CD14-positive monocyte (primary cell): ENCODE data around the gene RAB11FIP4. TPM values are rescaled to one million over a fixed set of nuclear protein-coding genes. Genes with fewer than 3 reads are reported as not detected.

Experiments
- DNase-seq, 3 donors: peaks; one replicate each; pipeline ENCODE4 v3.0.0-alpha.2; 2011 to 2022
- H2AFZ ChIP-seq: 2 replicates; pipeline ENCODE4 v1.6.0; 2012; ENCODE audit warnings: mild to moderate bottlenecking, low read depth, low read length, inconsistent platforms; ENCODE audit not compliant: insufficient read depth, poor library complexity, severe bottlenecking
- H3K27ac ChIP-seq, 2 donors: 1 replicate in 1 of 2; 2 replicates in 1 of 2; pipeline ENCODE4 v1.5.1; 2012 to 2013; ENCODE audit warnings: low read length in 2 of 2, control low read depth in 1 of 2, inconsistent platforms in 1 of 2, low read depth in 1 of 2, mild to moderate bottlenecking in 1 of 2
- H3K27me3 ChIP-seq, 2 donors: one replicate each; pipeline versions ENCODE4 v1.6.0 to v1.6.1; 2011 to 2013; ENCODE audit warnings: low read length in 2 of 2; ENCODE audit not compliant: control insufficient read depth in 2 of 2, insufficient read depth in 2 of 2
- H3K36me3 ChIP-seq, 2 donors: replicated peaks in 1 of 2; 1 replicate in 1 of 2; 2 replicates in 1 of 2; pipeline versions ENCODE4 v1.5.1 to v1.6.1; 2012 to 2013; ENCODE audit warnings: low read length in 2 of 2, control low read depth in 1 of 2, inconsistent platforms in 1 of 2, mild to moderate bottlenecking in 1 of 2; ENCODE audit not compliant: insufficient read depth in 2 of 2, control insufficient read depth in 1 of 2
- H3K4me1 ChIP-seq, 2 donors: 1 replicate in 1 of 2; 2 replicates in 1 of 2; pipeline versions ENCODE4 v1.5.1 to v1.6.1; 2012 to 2013; ENCODE audit warnings: low read length in 2 of 2, control low read depth in 1 of 2, inconsistent platforms in 1 of 2, mild to moderate bottlenecking in 1 of 2, moderate library complexity in 1 of 2; ENCODE audit not compliant: insufficient read depth in 2 of 2, control insufficient read depth in 1 of 2
- H3K4me2 ChIP-seq: replicated peaks from 2 replicates; pipeline ENCODE3; 2012; ENCODE audit warnings: low read length, moderate library complexity, mild to moderate bottlenecking; ENCODE audit not compliant: poor library complexity, severe bottlenecking; ENCODE audit errors: extremely low read depth
- H3K4me3 ChIP-seq, 3 experiments: fragments of 200-600 bp in 1 of 3; sonication (generic) in 1 of 3; replicated peaks in 1 of 3; 1 replicate in 2 of 3; 2 replicates in 1 of 3; pipeline ENCODE4 v1.5.1; 2011 to 2013; ENCODE audit warnings: low read length in 3 of 3, mild to moderate bottlenecking in 3 of 3, control low read depth in 2 of 3, low read depth in 2 of 3, inconsistent platforms in 1 of 3, moderate library complexity in 1 of 3
- H3K79me2 ChIP-seq: 2 replicates; pipeline ENCODE4 v1.6.0; 2012; ENCODE audit warnings: mild to moderate bottlenecking, control low read depth, inconsistent platforms, low read length, moderate library complexity; ENCODE audit not compliant: insufficient read depth
- H3K9ac ChIP-seq: 2 replicates; pipeline ENCODE4 v1.6.0; 2017; ENCODE audit warnings: low read length, mild to moderate bottlenecking; ENCODE audit not compliant: insufficient read depth, poor library complexity, severe bottlenecking
- H3K9me3 ChIP-seq, 2 donors: replicated peaks in 1 of 2; 1 replicate in 1 of 2; 2 replicates in 1 of 2; pipeline versions ENCODE4 v1.5.1 to v1.6.1; 2012 to 2013; ENCODE audit warnings: low read length in 2 of 2, control low read depth in 1 of 2; ENCODE audit not compliant: control insufficient read depth in 1 of 2, insufficient read depth in 1 of 2
- H4K20me1 ChIP-seq: 2 replicates; pipeline ENCODE4 v1.6.0; 2012; ENCODE audit warnings: mild to moderate bottlenecking, low read length, control low read depth, moderate library complexity; ENCODE audit not compliant: insufficient read depth
- H3K27ac Mint-ChIP-seq, 7 donors: one replicate each; pipeline ENCODE4 v1.8.0; 2020; ENCODE audit warnings: mild to moderate bottlenecking in 7 of 7, mixed read lengths in 7 of 7, moderate library complexity in 6 of 7, inconsistent platforms in 2 of 7
- H3K27me3 Mint-ChIP-seq, 3 donors: one replicate each; pipeline ENCODE4 v1.8.0; 2021 to 2022; ENCODE audit warnings: low read depth in 3 of 3, mild to moderate bottlenecking in 3 of 3, mixed read lengths in 3 of 3, moderate library complexity in 3 of 3, inconsistent platforms in 1 of 3
- H3K36me3 Mint-ChIP-seq, 2 donors: one replicate each; pipeline ENCODE4 v1.8.0; 2020; ENCODE audit warnings: mixed read lengths in 2 of 2, inconsistent platforms in 1 of 2, mild to moderate bottlenecking in 1 of 2
- H3K4me1 Mint-ChIP-seq: one replicate; pipeline ENCODE4 v1.8.0; 2020; ENCODE audit warnings: mild to moderate bottlenecking, mixed read lengths
- H3K4me3 Mint-ChIP-seq, 2 donors: one replicate each; pipeline ENCODE4 v1.8.0; 2020; ENCODE audit warnings: mild to moderate bottlenecking in 2 of 2, mixed read lengths in 2 of 2, moderate library complexity in 1 of 2
- H3K9me3 Mint-ChIP-seq, 7 donors: one replicate each; pipeline ENCODE4 v1.8.0; 2020 to 2022; ENCODE audit warnings: mixed read lengths in 7 of 7, mild to moderate bottlenecking in 6 of 7, moderate library complexity in 6 of 7, inconsistent platforms in 2 of 7
- CTCF ChIP-seq: fragments of 200-600 bp; IDR thresholded peaks from one replicate; pipeline ENCODE4 v1.8.0; 2022; ENCODE audit warnings: antibody characterized with exemption, mild to moderate bottlenecking
- WGBS: methylation state at CpG from one replicate; pipeline ENCODE4 v1.1.5; 2013; ENCODE audit warnings: missing lambda C conversion rate; ENCODE audit not compliant: insufficient coverage; 5-methylcytosine and 5-hydroxymethylcytosine counted together
- intact Hi-C, 2 donors: fragments of 100-400 bp; cut with micrococcal nuclease; formaldehyde crosslinking; loops; one replicate each; pipeline versions ENCODE4 v1.15.0 to v1.15.1; 2023
- polyA plus RNA-seq, 3 donors: library from polyadenylated mRNA; depleted of rRNA in 1 of 3; unstranded in 2 of 3; stranded (reverse) in 1 of 3; fragments of 300-500 nt in 2 of 3; fragments of >200 nt in 1 of 3; fragmentation: Illumina TruSeq in 2 of 3; gene quantifications; 1 replicate in 2 of 3; 2 replicates in 1 of 3; pipeline ENCODE4 v1.2.3, GENCODE V29; 2012 to 2021

RAB11FIP4 gene
- polyA plus RNA-seq, 3 donors, result 10.4 to 21.9 (median 16.2) TPM

- Mint-ChIP-seq H3K4me1 (peaks cover 3% of the 10 kb centered on the region), H3K27me3 (peaks cover 0 to 3% (median 2%) of the 10 kb centered on the region in 3 donors), H3K9me3 (peaks cover 0 to 14% (median 7%) of the 10 kb centered on the region in 7 donors), H3K27ac (no peak overlapping the region), H3K4me3 (no peak overlapping the region), H3K36me3 (peaks cover 60 to 73% of the 10 kb centered on the region in 2 donors)
- no peak for DNase-seq
- no peak overlapping the region for H3K4me3 ChIP-seq
- intact Hi-C loops, result no loop called here
- H3K36me3 ChIP-seq, result peaks cover 48 to 91% of the 10 kb centered on the region in 2 donors
- no peaks in the 10 kb centered on the region for H3K79me2 ChIP-seq
- no peak overlapping the region for H3K9ac ChIP-seq
- H2AFZ ChIP-seq, result no peak overlapping the region
- no peak for TF ChIP-seq CTCF
- peaks cover 0 to 10% of the 10 kb centered on the region in 2 donors for H3K9me3 ChIP-seq
- H3K27me3 ChIP-seq, result no peaks in the 10 kb centered on the region
- 80% methylated on average over 1 of the region's 5 CpGs for WGBS
- H3K27ac ChIP-seq, result no peak overlapping the region
- no peak overlapping the region for H3K4me2 ChIP-seq
- no peaks in the 10 kb centered on the region for H3K4me1 ChIP-seq
- H4K20me1 ChIP-seq, result peaks cover 13% of the 10 kb centered on the region
Measured at GRCh38 chr17:31527606-31528005, 136.1 kb downstream of the RAB11FIP4 start.

- H3K27me3 ChIP-seq, result no peaks in the 10 kb centered on the region
- 99% methylated on average over 25 of the region's 26 CpGs for WGBS
- H3K4me1 ChIP-seq, result no peaks in the 10 kb centered on the region
- Mint-ChIP-seq H3K27me3 (peaks cover 2 to 3% (median 3%) of the 10 kb centered on the region in 3 donors), H3K27ac (no peak overlapping the region), H3K36me3 (peaks cover 62 to 70% of the 10 kb centered on the region in 2 donors), H3K9me3 (peaks cover 0 to 12% (median 5%) of the 10 kb centered on the region in 7 donors), H3K4me3 (no peak overlapping the region), H3K4me1 (peaks cover 6% of the 10 kb centered on the region)
- peaks cover 13% of the 10 kb centered on the region for H4K20me1 ChIP-seq
- no peak for DNase-seq
- TF ChIP-seq CTCF, result no peak
- H3K79me2 ChIP-seq, result no peaks in the 10 kb centered on the region
- H3K36me3 ChIP-seq, result peaks cover 41 to 85% of the 10 kb centered on the region in 2 donors
- H3K4me3 ChIP-seq, result no peak overlapping the region
- no peak overlapping the region for H3K27ac ChIP-seq
- H3K9ac ChIP-seq, result no peak overlapping the region
- H2AFZ ChIP-seq, result no peak overlapping the region
- intact Hi-C loops, result no loop called here
- H3K9me3 ChIP-seq, result peaks cover 0 to 8% of the 10 kb centered on the region in 2 donors
- no peak overlapping the region for H3K4me2 ChIP-seq
Measured at GRCh38 chr17:31528291-31528874, 136.9 kb downstream of the RAB11FIP4 start.
